ENCODE results near the gene ABCG4.

The ABCG4 gene

GRCh38 chr11:119157063-119157462 lies 8.2 kb downstream of the ABCG4 start:
- DNase-seq: no peak
- no peak overlapping the region for H3K23ac ChIP-seq (ENCODE audit: low read length in 2 of 2)
- no peak overlapping the region for H3K14ac ChIP-seq (ENCODE audit: low read length in 2 of 2)
- H2AFZ ChIP-seq (ENCODE audit: low read depth, low read length): no peak overlapping the region
- no peak overlapping the region for H2BK120ac ChIP-seq (ENCODE audit: low read depth, low read length)
- H3K9me3 ChIP-seq (ENCODE audit: control insufficient read depth, low read length): no peaks in the 10 kb centered on the region
- no peak overlapping the region for H3K9ac ChIP-seq (ENCODE audit: low read length)
- no peak overlapping the region for H2AK5ac ChIP-seq (ENCODE audit: low read length, severe bottlenecking)
- no peaks in the 10 kb centered on the region for H3K4me1 ChIP-seq (ENCODE audit: control insufficient read depth, insufficient read depth, low read depth, low read length)
- H4K91ac ChIP-seq (ENCODE audit: low read length): no peak overlapping the region
- H3K27ac ChIP-seq (ENCODE audit: low read length, poor library complexity, severe bottlenecking): no peak overlapping the region
- no peak overlapping the region for H2BK5ac ChIP-seq (ENCODE audit: low read depth, low read length, poor library complexity, severe bottlenecking)
- peaks cover 36 to 73% of the 10 kb centered on the region in 2 experiments for H3K27me3 ChIP-seq (ENCODE audit: control insufficient read depth in 1 of 2, insufficient read depth in 1 of 2, low read length in 2 of 2)
- no peaks in the 10 kb centered on the region for H3K36me3 ChIP-seq (ENCODE audit: control insufficient read depth in 1 of 2, insufficient read depth in 2 of 2, low read depth in 1 of 2, low read length in 2 of 2)
- no peak overlapping the region for H3K4ac ChIP-seq (ENCODE audit: low read depth in 1 of 2, low read length in 2 of 2)
- 86% methylated on average over 2 of the region's 3 CpGs for WGBS
- no peak overlapping the region for H3K18ac ChIP-seq (ENCODE audit: low read depth in 1 of 2, low read length in 2 of 2)
- no peak overlapping the region for H2BK15ac ChIP-seq (ENCODE audit: low read depth, poor library complexity, severe bottlenecking)
- no peak overlapping the region for H2BK12ac ChIP-seq (ENCODE audit: low read length in 2 of 2)
- H3K79me1 ChIP-seq (replicated peaks; ENCODE audit: low read length, poor library complexity, severe bottlenecking): no peaks in the 10 kb centered on the region
- no peak overlapping the region for H4K8ac ChIP-seq (ENCODE audit: low read length)
- no peak overlapping the region for H3K4me2 ChIP-seq (ENCODE audit: low read length, poor library complexity, severe bottlenecking)
- H3K4me3 ChIP-seq (ENCODE audit: insufficient read depth in 1 of 2, low read depth in 1 of 2, low read length in 2 of 2): no peak overlapping the region

DNA sequence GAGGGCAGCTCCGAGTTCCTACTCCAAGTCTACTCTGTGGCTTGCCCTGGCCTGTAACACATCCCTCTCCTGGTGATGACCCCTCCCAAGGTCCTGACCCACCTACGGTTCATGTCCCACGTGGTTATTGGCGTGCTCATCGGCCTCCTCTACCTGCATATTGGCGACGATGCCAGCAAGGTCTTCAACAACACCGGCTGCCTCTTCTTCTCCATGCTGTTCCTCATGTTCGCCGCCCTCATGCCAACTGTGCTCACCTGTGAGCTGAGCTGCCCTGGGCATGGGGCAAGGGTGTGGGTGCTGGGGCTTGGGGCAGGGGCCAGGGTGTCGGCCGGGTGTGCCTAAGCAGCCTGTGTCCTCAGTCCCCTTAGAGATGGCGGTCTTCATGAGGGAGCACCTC lies 9.6 kb downstream of the ABCG4 start:
- H3K4me1 ChIP-seq (ENCODE audit: control insufficient read depth, insufficient read depth, low read depth, low read length): no peaks in the 10 kb centered on the region
- no peak overlapping the region for H3K9ac ChIP-seq (ENCODE audit: low read length)
- DNase-seq: no peak
- H2BK15ac ChIP-seq (ENCODE audit: low read depth, poor library complexity, severe bottlenecking): no peak overlapping the region
- H4K8ac ChIP-seq (ENCODE audit: low read length): no peak overlapping the region
- no peaks in the 10 kb centered on the region for H3K79me1 ChIP-seq (replicated peaks; ENCODE audit: low read length, poor library complexity, severe bottlenecking)
- no peaks in the 10 kb centered on the region for H3K36me3 ChIP-seq (ENCODE audit: control insufficient read depth in 1 of 2, insufficient read depth in 2 of 2, low read depth in 1 of 2, low read length in 2 of 2)
- H3K18ac ChIP-seq (ENCODE audit: low read depth in 1 of 2, low read length in 2 of 2): no peak overlapping the region
- no peak overlapping the region for H2AFZ ChIP-seq (ENCODE audit: low read depth, low read length)
- no peak overlapping the region for H3K23ac ChIP-seq (ENCODE audit: low read length in 2 of 2)
- peaks cover 38 to 65% of the 10 kb centered on the region in 2 experiments for H3K27me3 ChIP-seq (ENCODE audit: control insufficient read depth in 1 of 2, insufficient read depth in 1 of 2, low read length in 2 of 2)
- no peak overlapping the region for H2BK12ac ChIP-seq (ENCODE audit: low read length in 2 of 2)
- WGBS: 89% methylated on average over 13 of the region's 13 CpGs
- no peaks in the 10 kb centered on the region for H3K9me3 ChIP-seq (ENCODE audit: control insufficient read depth, low read length)
- H2BK5ac ChIP-seq (ENCODE audit: low read depth, low read length, poor library complexity, severe bottlenecking): no peak overlapping the region
- H3K4me3 ChIP-seq (ENCODE audit: insufficient read depth in 1 of 2, low read depth in 1 of 2, low read length in 2 of 2): no peak overlapping the region
- H2AK5ac ChIP-seq (ENCODE audit: low read length, severe bottlenecking): no peak overlapping the region
- H3K4ac ChIP-seq (ENCODE audit: low read depth in 1 of 2, low read length in 2 of 2): no peak overlapping the region
- H3K4me2 ChIP-seq (ENCODE audit: low read length, poor library complexity, severe bottlenecking): no peak overlapping the region
- no peak overlapping the region for H4K91ac ChIP-seq (ENCODE audit: low read length)
- H3K27ac ChIP-seq (ENCODE audit: low read length, poor library complexity, severe bottlenecking): no peak overlapping the region
- H3K14ac ChIP-seq (ENCODE audit: low read length in 2 of 2): peak overlapping the region in 1 of 2 experiments; percentile 36
- no peak overlapping the region for H2BK120ac ChIP-seq (ENCODE audit: low read depth, low read length)

- no peaks in the 10 kb centered on the region for H3K4me1 ChIP-seq (ENCODE audit: control insufficient read depth, insufficient read depth, low read depth, low read length)
- no peak overlapping the region for H3K4me2 ChIP-seq (ENCODE audit: low read length, poor library complexity, severe bottlenecking)
- no peaks in the 10 kb centered on the region for H3K79me1 ChIP-seq (replicated peaks; ENCODE audit: low read length, poor library complexity, severe bottlenecking)
- WGBS: 83% methylated on average over 9 of the region's 9 CpGs
- H2BK12ac ChIP-seq (ENCODE audit: low read length in 2 of 2): no peak overlapping the region
- H2BK15ac ChIP-seq (ENCODE audit: low read depth, poor library complexity, severe bottlenecking): no peak overlapping the region
- no peak overlapping the region for H4K8ac ChIP-seq (ENCODE audit: low read length)
- peaks cover 24 to 49% of the 10 kb centered on the region in 2 experiments for H3K27me3 ChIP-seq (ENCODE audit: control insufficient read depth in 1 of 2, insufficient read depth in 1 of 2, low read length in 2 of 2)
- no peak overlapping the region for H3K14ac ChIP-seq (ENCODE audit: low read length in 2 of 2)
- no peaks in the 10 kb centered on the region for H3K36me3 ChIP-seq (ENCODE audit: control insufficient read depth in 1 of 2, insufficient read depth in 2 of 2, low read depth in 1 of 2, low read length in 2 of 2)
- no peak overlapping the region for H3K4me3 ChIP-seq (ENCODE audit: insufficient read depth in 1 of 2, low read depth in 1 of 2, low read length in 2 of 2)
- H3K23ac ChIP-seq (ENCODE audit: low read length in 2 of 2): no peak overlapping the region
- no peak overlapping the region for H3K9ac ChIP-seq (ENCODE audit: low read length)
- no peak overlapping the region for H2BK5ac ChIP-seq (ENCODE audit: low read depth, low read length, poor library complexity, severe bottlenecking)
- H2AK5ac ChIP-seq (ENCODE audit: low read length, severe bottlenecking): no peak overlapping the region
- H3K4ac ChIP-seq (ENCODE audit: low read depth in 1 of 2, low read length in 2 of 2): no peak overlapping the region
- no peak overlapping the region for H3K18ac ChIP-seq (ENCODE audit: low read depth in 1 of 2, low read length in 2 of 2)
- no peak overlapping the region for H2AFZ ChIP-seq (ENCODE audit: low read depth, low read length)
- no peak overlapping the region for H2BK120ac ChIP-seq (ENCODE audit: low read depth, low read length)
- no peaks in the 10 kb centered on the region for H3K9me3 ChIP-seq (ENCODE audit: control insufficient read depth, low read length)
- H3K27ac ChIP-seq (ENCODE audit: low read length, poor library complexity, severe bottlenecking): no peak overlapping the region
- no peak overlapping the region for H4K91ac ChIP-seq (ENCODE audit: low read length)
- no peak for DNase-seq
Measured at GRCh38 chr11:119160151-119160550, 11.3 kb downstream of the ABCG4 start.

DNA sequence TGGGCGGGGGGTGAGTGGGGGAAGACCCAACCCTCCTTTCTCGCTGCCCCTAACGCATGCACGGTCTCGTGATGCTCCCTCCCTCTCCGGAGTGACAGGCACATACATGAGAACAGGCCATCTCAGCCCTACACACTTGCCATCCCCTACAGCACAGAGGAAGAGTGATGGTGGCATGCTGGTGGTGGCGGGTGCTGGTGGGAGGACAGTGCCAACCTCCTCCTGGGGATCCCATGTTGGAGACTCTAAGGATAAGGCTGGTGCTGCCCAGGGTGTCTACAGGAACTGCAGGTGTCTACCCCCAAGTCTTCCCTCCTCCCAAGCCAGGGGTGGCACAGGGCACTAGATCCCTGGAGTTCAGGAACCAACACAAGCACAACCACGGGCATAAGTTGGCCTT lies 13.0 kb downstream of the ABCG4 start:
- Histone ChIP-seq H3K18ac (ENCODE audit: low read depth in 1 of 2, low read length in 2 of 2) (no peak overlapping the region), H3K9ac (ENCODE audit: low read length) (no peak overlapping the region), H2BK12ac (ENCODE audit: low read length in 2 of 2) (no peak overlapping the region), H2AFZ (ENCODE audit: low read depth, low read length) (no peak overlapping the region), H2BK120ac (ENCODE audit: low read depth, low read length) (no peak overlapping the region), H3K4me3 (ENCODE audit: insufficient read depth in 1 of 2, low read depth in 1 of 2, low read length in 2 of 2) (no peak overlapping the region), H3K4me1 (ENCODE audit: control insufficient read depth, insufficient read depth, low read depth, low read length) (peaks cover 4% of the 10 kb centered on the region), H3K27ac (ENCODE audit: low read length, poor library complexity, severe bottlenecking) (no peak overlapping the region), H3K23ac (ENCODE audit: low read length in 2 of 2) (no peak overlapping the region), H3K9me3 (ENCODE audit: control insufficient read depth, low read length) (no peaks in the 10 kb centered on the region), H2AK5ac (ENCODE audit: low read length, severe bottlenecking) (no peak overlapping the region), H3K4me2 (ENCODE audit: low read length, poor library complexity, severe bottlenecking) (no peak overlapping the region), H3K36me3 (ENCODE audit: control insufficient read depth in 1 of 2, insufficient read depth in 2 of 2, low read depth in 1 of 2, low read length in 2 of 2) (no peaks in the 10 kb centered on the region), H4K91ac (ENCODE audit: low read length) (no peak overlapping the region), H3K14ac (ENCODE audit: low read length in 2 of 2) (peak overlapping the region in 1 of 2 experiments; percentile 59), H2BK15ac (ENCODE audit: low read depth, poor library complexity, severe bottlenecking) (no peak overlapping the region), H3K4ac (ENCODE audit: low read depth in 1 of 2, low read length in 2 of 2) (no peak overlapping the region), H3K27me3 (ENCODE audit: control insufficient read depth in 1 of 2, insufficient read depth in 1 of 2, low read length in 2 of 2) (peaks cover 24 to 36% of the 10 kb centered on the region in 2 experiments), H4K8ac (ENCODE audit: low read length) (no peak overlapping the region), H2BK5ac (ENCODE audit: low read depth, low read length, poor library complexity, severe bottlenecking) (no peak overlapping the region), H3K79me1 (replicated peaks; ENCODE audit: low read length, poor library complexity, severe bottlenecking) (no peaks in the 10 kb centered on the region)
- 93% methylated on average over 4 of the region's 8 CpGs for WGBS
- no peak for DNase-seq
